Stomach (tissue), 4 donors: ENCODE results near the gene STUM.

Source experiments
- EP300 ChIP-seq: sonication (generic); formaldehyde crosslinking; IDR thresholded peaks from one replicate; pipeline ENCODE4 v1.6.1; 2017; ENCODE audit warnings: antibody characterized with exemption
- POLR2A ChIP-seq, 4 donors: fragments of 450-650 bp; IDR thresholded peaks; one replicate each; pipeline ENCODE4 v1.6.1; 2016; ENCODE audit warnings: antibody characterized with exemption in 4 of 4, control low read depth in 2 of 4, mild to moderate bottlenecking in 1 of 4, moderate library complexity in 1 of 4
- POLR2AphosphoS5 ChIP-seq, 3 donors: sonication (generic); formaldehyde crosslinking; IDR thresholded peaks; one replicate each; pipeline ENCODE4 v1.6.1; 2016; ENCODE audit warnings: antibody characterized with exemption in 3 of 3
- TF ChIP-seq, protein P1 (sequence below), 7 experiments: fragments of 450-650 bp in 4 of 7; fragments of 200-600 bp in 3 of 7; sonication (generic) in 3 of 7; IDR thresholded peaks; one replicate each; pipeline ENCODE4 v1.5.1; 2016 to 2019; ENCODE audit warnings: antibody characterized with exemption in 7 of 7, control low read depth in 2 of 7, mild to moderate bottlenecking in 1 of 7

- no peak for TF ChIP-seq POLR2A (IDR thresholded peaks at IDR 0.05)
- TF ChIP-seq, protein P1, sequence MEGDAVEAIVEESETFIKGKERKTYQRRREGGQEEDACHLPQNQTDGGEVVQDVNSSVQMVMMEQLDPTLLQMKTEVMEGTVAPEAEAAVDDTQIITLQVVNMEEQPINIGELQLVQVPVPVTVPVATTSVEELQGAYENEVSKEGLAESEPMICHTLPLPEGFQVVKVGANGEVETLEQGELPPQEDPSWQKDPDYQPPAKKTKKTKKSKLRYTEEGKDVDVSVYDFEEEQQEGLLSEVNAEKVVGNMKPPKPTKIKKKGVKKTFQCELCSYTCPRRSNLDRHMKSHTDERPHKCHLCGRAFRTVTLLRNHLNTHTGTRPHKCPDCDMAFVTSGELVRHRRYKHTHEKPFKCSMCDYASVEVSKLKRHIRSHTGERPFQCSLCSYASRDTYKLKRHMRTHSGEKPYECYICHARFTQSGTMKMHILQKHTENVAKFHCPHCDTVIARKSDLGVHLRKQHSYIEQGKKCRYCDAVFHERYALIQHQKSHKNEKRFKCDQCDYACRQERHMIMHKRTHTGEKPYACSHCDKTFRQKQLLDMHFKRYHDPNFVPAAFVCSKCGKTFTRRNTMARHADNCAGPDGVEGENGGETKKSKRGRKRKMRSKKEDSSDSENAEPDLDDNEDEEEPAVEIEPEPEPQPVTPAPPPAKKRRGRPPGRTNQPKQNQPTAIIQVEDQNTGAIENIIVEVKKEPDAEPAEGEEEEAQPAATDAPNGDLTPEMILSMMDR (IDR thresholded peaks at IDR 0.05) = no peak
- no peak for TF ChIP-seq POLR2AphosphoS5 (IDR thresholded peaks at IDR 0.05)
- no peak for TF ChIP-seq EP300
Observed at GRCh38 chr1:226638001-226638601, 89.5 kb downstream of the STUM start.
